SK-N-SH (cell line): ENCODE results near the gene OS9. TPM values are rescaled to one million over a fixed set of nuclear protein-coding genes. Genes with fewer than 3 reads are reported as not detected.

Experiments used
- CTCF ChIA-PET: fragments of 300-600, 350-600 bp; formaldehyde crosslinking; extraction: SDS; loops from one replicate; lab custom pipeline; 2021; lab: Yijun Ruan, JAX
- POLR2A ChIA-PET: fragments of 350-600 bp; sonication (Branson Sonifier 250); formaldehyde crosslinking; extraction: SDS; loops from one replicate; lab custom pipeline; 2020; ENCODE audit warnings: antibody characterized with exemption, inconsistent platforms; lab: Yijun Ruan, JAX
- DNase-seq: peaks from one replicate; pipeline ENCODE4 v3.0.0; 2012
- H2AFZ ChIP-seq: fragments of 200-600 bp; sonication (generic); 2 replicates; pipeline ENCODE4 v1.8.1; 2016; ENCODE audit warnings: antibody characterized with exemption, mild to moderate bottlenecking, low read depth
- H3F3A ChIP-seq: fragments of 200-600 bp; sonication (generic); replicated peaks from 2 replicates; pipeline ENCODE3; 2016; ENCODE audit warnings: antibody characterized with exemption, mild to moderate bottlenecking; ENCODE audit not compliant: insufficient read depth
- H3K27ac ChIP-seq, 2 experiments: fragments of 200-500 bp in 1 of 2; fragments of 200-600 bp in 1 of 2; sonication (Bioruptor generic) in 1 of 2; sonication (generic), shearing (Covaris generic) in 1 of 2; 2 replicates each; pipeline versions ENCODE4 v1.5.1 to v1.6.1; 2014 to 2016; ENCODE audit warnings: low read depth in 2 of 2, inconsistent platforms in 1 of 2, low read length in 1 of 2, mild to moderate bottlenecking in 1 of 2, mixed read lengths in 1 of 2
- H3K27me3 ChIP-seq: fragments of 200-600 bp; sonication (generic), shearing (Covaris generic); 2 replicates; pipeline ENCODE4 v1.6.1; 2016; ENCODE audit warnings: mixed run types; ENCODE audit not compliant: insufficient read depth
- H3K36me3 ChIP-seq, 2 experiments: fragments of 200-500 bp in 1 of 2; fragments of 200-600 bp in 1 of 2; sonication (Bioruptor generic) in 1 of 2; sonication (generic) in 1 of 2; replicated peaks in 1 of 2; 2 replicates each; pipeline versions ENCODE3 to v1.5.1; 2014 to 2016; ENCODE audit warnings: low read length in 1 of 2, mild to moderate bottlenecking in 1 of 2; ENCODE audit not compliant: insufficient read depth in 2 of 2, control insufficient read depth in 1 of 2
- H3K4me1 ChIP-seq, 2 experiments: fragments of 200-500 bp in 1 of 2; fragments of 200-600 bp in 1 of 2; sonication (Bioruptor generic) in 1 of 2; sonication (generic), shearing (Covaris generic) in 1 of 2; 2 replicates each; pipeline versions ENCODE4 v1.5.1 to v1.6.1; 2014 to 2016; ENCODE audit warnings: low read depth in 1 of 2, low read length in 1 of 2, mixed run types in 1 of 2; ENCODE audit not compliant: insufficient read depth in 2 of 2, control insufficient read depth in 1 of 2
- H3K4me2 ChIP-seq: fragments of 200-600 bp; sonication (generic), shearing (Covaris generic); 2 replicates; pipeline ENCODE4 v1.6.1; 2017; ENCODE audit warnings: mixed run types
- H3K4me3 ChIP-seq, 2 experiments: fragments of 200-500 bp in 1 of 2; fragments of 200-600 bp in 1 of 2; sonication (Bioruptor generic) in 1 of 2; sonication (generic), shearing (Covaris generic) in 1 of 2; 2 replicates each; pipeline versions ENCODE4 v1.5.1 to v1.8.1; 2014 to 2016; ENCODE audit warnings: low read depth in 2 of 2, inconsistent platforms in 1 of 2, low read length in 1 of 2, mild to moderate bottlenecking in 1 of 2, mixed read lengths in 1 of 2, moderate library complexity in 1 of 2
- H3K79me2 ChIP-seq: fragments of 200-600 bp; sonication (generic); 2 replicates; pipeline ENCODE4 v1.8.1; 2017; ENCODE audit warnings: mild to moderate bottlenecking; ENCODE audit not compliant: insufficient read depth
- H3K9ac ChIP-seq: fragments of 200-600 bp; sonication (generic); 2 replicates; pipeline ENCODE4 v1.6.1; 2017; ENCODE audit warnings: mixed run types
- H3K9me2 ChIP-seq: fragments of 200-600 bp; sonication (generic); 2 replicates; pipeline ENCODE4 v1.6.1; 2017; ENCODE audit warnings: mixed run types
- H3K9me3 ChIP-seq: fragments of 200-600 bp; sonication (generic); 2 replicates; pipeline ENCODE4 v1.6.1; 2017; ENCODE audit warnings: mixed run types, mild to moderate bottlenecking, moderate library complexity
- H4K20me1 ChIP-seq: fragments of 200-600 bp; sonication (generic); 2 replicates; pipeline ENCODE4 v1.6.1; 2017; ENCODE audit warnings: mild to moderate bottlenecking, mixed run types; ENCODE audit not compliant: insufficient read depth
- CTCF ChIP-seq: fragments of 200-600 bp; sonication (generic); IDR thresholded peaks from 2 replicates; pipeline ENCODE4 v1.6.1; 2017; ENCODE audit warnings: antibody characterized with exemption, mild to moderate bottlenecking, moderate library complexity
- EZH2phosphoT487 ChIP-seq: fragments of 200-600 bp; sonication (generic); IDR thresholded peaks from 2 replicates; pipeline ENCODE4 v1.6.1; 2017; ENCODE audit warnings: low read depth, mixed run types, mild to moderate bottlenecking, antibody characterized with exemption, moderate library complexity, borderline replicate concordance
- FOSL2 ChIP-seq: IDR thresholded peaks from 2 replicates; pipeline ENCODE4 v1.4.0; 2012; ENCODE audit warnings: low read depth, mild to moderate bottlenecking, moderate library complexity, borderline replicate concordance
- FOXJ3 ChIP-seq: sonication (generic); formaldehyde crosslinking; IDR thresholded peaks from 2 replicates; pipeline ENCODE4 v1.5.1; 2020; ENCODE audit warnings: mild to moderate bottlenecking, missing genetic modification reagents
- IRF3 ChIP-seq: fragments of 150-350 bp; IDR thresholded peaks from 2 replicates; pipeline ENCODE4 v1.6.1; 2016; ENCODE audit warnings: mild to moderate bottlenecking, low read depth, low read length
- MEF2A ChIP-seq: IDR thresholded peaks from 2 replicates; pipeline ENCODE4 v1.4.0; 2012; ENCODE audit warnings: low read depth, borderline replicate concordance
- MXI1 ChIP-seq: IDR thresholded peaks from 2 replicates; pipeline ENCODE4 v1.6.1; 2012; ENCODE audit warnings: mild to moderate bottlenecking, low read depth, low read length, improper control_type of control experiment
- NFIC ChIP-seq: IDR thresholded peaks from 2 replicates; pipeline ENCODE4 v1.4.0; 2012; ENCODE audit warnings: borderline replicate concordance
- PBX3 ChIP-seq: IDR thresholded peaks from 2 replicates; pipeline ENCODE4; 2012
- RAD21 ChIP-seq: IDR thresholded peaks from 2 replicates; pipeline ENCODE4 v1.6.1; 2012; ENCODE audit warnings: mild to moderate bottlenecking, low read length
- RCOR1 ChIP-seq: fragments of 150-350 bp; IDR thresholded peaks from 2 replicates; pipeline ENCODE4 v1.6.1; 2017; ENCODE audit warnings: antibody characterized with exemption, low read length
- REST ChIP-seq: IDR thresholded peaks from 2 replicates; pipeline ENCODE4 v1.6.1; 2012; ENCODE audit warnings: mild to moderate bottlenecking, low read depth, low read length, moderate library complexity
- SMC3 ChIP-seq: IDR thresholded peaks from 2 replicates; pipeline ENCODE4 v1.6.1; 2012; ENCODE audit warnings: low read depth, low read length, improper control_type of control experiment
- TCF12 ChIP-seq: IDR thresholded peaks from 2 replicates; pipeline ENCODE4 v1.4.0; 2012
- USF1 ChIP-seq: IDR thresholded peaks from 2 replicates; pipeline ENCODE4 v1.4.0; 2012; ENCODE audit warnings: low read depth, borderline replicate concordance
- USF2 ChIP-seq: fragments of 150-350 bp; IDR thresholded peaks from 2 replicates; pipeline ENCODE4 v1.6.1; 2017; ENCODE audit warnings: antibody characterized with exemption, low read length, low read depth, borderline replicate concordance
- WGBS: methylation state at CpG from one replicate; pipeline ENCODE4 v1.1.6; 2017; ENCODE audit warnings: low lambda C conversion rate; 5-methylcytosine and 5-hydroxymethylcytosine counted together
- polyA plus RNA-seq, 3 experiments: library from polyadenylated mRNA; depleted of rRNA; stranded (reverse); fragments of >200 nt; gene quantifications; 2 replicates each; pipeline ENCODE4 v1.2.3, GENCODE V29; 2012

Gene OS9
- polyA plus RNA-seq, 1 of the 3 experiments (the other 2 are of a cell fraction), result 280 TPM

GRCh38 chr12:57658890-57659289 lies 35.0 kb upstream of the OS9 start:
- Histone ChIP-seq H3K4me3 (no peak overlapping the region), H4K20me1 (no peaks in the 10 kb centered on the region), H3K36me3 (no peaks in the 10 kb centered on the region), H3K9ac (no peak overlapping the region), H3K79me2 (no peaks in the 10 kb centered on the region), H2AFZ (no peak overlapping the region), H3K9me3 (peaks cover 11% of the 10 kb centered on the region), H3F3A (no peaks in the 10 kb centered on the region), H3K4me2 (no peak overlapping the region), H3K4me1 (no peaks in the 10 kb centered on the region), H3K27me3 (0 out of 2 replicates have a peak, but pooled peaks cover 5% of the 10 kb centered on the region), H3K9me2 (no peaks in the 10 kb centered on the region), H3K27ac (no peak overlapping the region)
- ChIA-PET POLR2A (no interaction called here), CTCF (interaction anchor here (1.4 to 1.6 kb wide), 3 partner anchors 16 to 75 kb away, joined by 3 to 4 read pairs (median 3); partner anchors contain the start of gene B4GALNT1)
- DNase-seq, result no peak
- WGBS, result 31% methylated on average over 3 of the region's 3 CpGs
- no peak for TF ChIP-seq IRF3
- no peak for TF ChIP-seq USF2
- no peak for TF ChIP-seq REST

- Histone ChIP-seq H4K20me1 (no peaks in the 10 kb centered on the region), H3K4me2 (no peak overlapping the region), H3K4me3 (no peak overlapping the region), H3F3A (no peaks in the 10 kb centered on the region), H3K9me2 (no peaks in the 10 kb centered on the region), H3K36me3 (no peaks in the 10 kb centered on the region), H3K27ac (no peak overlapping the region), H3K79me2 (no peaks in the 10 kb centered on the region), H3K27me3 (0 out of 2 replicates have a peak, but pooled peaks cover 5% of the 10 kb centered on the region), H3K4me1 (no peaks in the 10 kb centered on the region), H3K9me3 (peaks cover 11% of the 10 kb centered on the region), H2AFZ (no peak overlapping the region), H3K9ac (no peak overlapping the region)
- ChIA-PET CTCF (interaction anchor here (0.7 to 2.7 kb wide), 5 partner anchors 27 to 63 kb away, joined by 3 to 11 read pairs (median 3); partner anchors contain the start of genes B4GALNT1 and OS9), POLR2A (no interaction called here)
- no peak for DNase-seq
- 13% methylated on average over 4 of the region's 4 CpGs for WGBS
- TF ChIP-seq FOXJ3 (CRISPR knock-in tag) (no peak), RAD21 (no peak), NFIC (no peak), EZH2phosphoT487 (no peak), USF1 (no peak), RCOR1 (no peak), IRF3 (no peak), MXI1 (no peak), MEF2A (no peak), FOSL2 (no peak), PBX3 (no peak), SMC3 (no peak), TCF12 (no peak), CTCF (no peak)
These were observed 32.6 kb upstream of the OS9 start for GRCh38 chr12:57661376-57661775.
